ENCODE data around the gene PHOSPHO2. TPM values are rescaled to one million over a fixed set of nuclear protein-coding genes. Genes with fewer than 3 reads are reported as not detected.

Gene PHOSPHO2
- total and polyA plus RNA-seq, 10 of the 15 experiments (the other 5 are each of a cell fraction or from before 2014, with no cell fraction given) = 2.7 to 7.6 (median 4.2) TPM

DNA sequence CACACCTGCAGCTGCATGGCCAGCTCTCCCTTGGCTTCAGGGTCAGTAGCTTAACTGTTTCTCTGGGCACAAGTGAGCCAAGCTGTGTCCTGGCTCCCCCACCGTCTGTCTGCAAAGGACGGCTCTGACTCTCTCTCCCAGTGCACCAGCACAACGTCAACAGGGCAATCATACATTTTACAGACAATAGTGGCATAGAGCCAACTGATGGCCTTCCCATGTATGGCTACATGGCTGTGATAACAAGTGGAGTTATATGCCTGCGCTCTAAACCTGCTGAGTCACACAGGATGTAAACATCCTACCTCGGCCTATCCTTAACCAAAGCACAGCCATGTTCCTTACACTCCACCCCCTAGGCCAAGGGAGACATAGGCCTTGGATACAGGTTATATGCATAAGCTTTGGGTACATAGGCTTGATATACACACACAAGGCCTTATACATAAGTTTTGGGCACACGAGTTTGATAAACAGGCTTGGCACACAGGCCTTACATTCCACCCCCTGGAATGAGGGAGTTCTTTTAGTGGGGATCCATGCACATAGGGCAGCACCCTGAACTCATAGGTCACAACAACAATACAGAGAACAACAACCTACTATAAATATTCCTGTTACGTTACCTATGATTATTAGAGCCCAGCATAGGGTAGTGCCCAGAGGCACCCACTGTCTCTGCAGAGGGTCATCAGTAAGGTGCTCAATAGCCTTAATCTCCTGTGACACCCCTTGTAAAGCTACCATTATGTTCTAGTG, 17.7 kb downstream of the PHOSPHO2 start:
- DNase-seq (ENCODE audit: low read depth, low spot score) (no peak), ATAC-seq (no peak), FAIRE-seq (no peak)
- H3K4me1 ChIP-seq (ENCODE audit: control insufficient read depth, insufficient read depth, low read length) = no peaks in the 10 kb centered on the region
- RAD21 ChIA-PET (ENCODE audit: unreplicated experiment) = no interaction called here
- in situ Hi-C loops (cut with MboI) (no loop called here), intact Hi-C loops (cut with micrococcal nuclease; ENCODE audit: unreplicated experiment) (no loop called here)
- WGBS (ENCODE audit: insufficient coverage, insufficient replicate concordance, low lambda C conversion rate, missing lambda C conversion rate) = 80% methylated on average over 7 of the region's 7 CpGs
- H3K79me2 ChIP-seq (ENCODE audit: control insufficient read depth, insufficient read depth, low read length) = no peaks in the 10 kb centered on the region
- no peak overlapping the region for H3K9ac ChIP-seq (ENCODE audit: control insufficient read depth, insufficient read depth, low read length)
- H3K36me3 ChIP-seq (ENCODE audit: control insufficient read depth in 2 of 2, insufficient read depth in 2 of 2, low read length in 1 of 2) = no peaks in the 10 kb centered on the region
- H4K20me1 ChIP-seq (ENCODE audit: control insufficient read depth, insufficient read depth) = no peaks in the 10 kb centered on the region
- SMC1A ChIA-PET (ENCODE audit: uncharacterized antibody, unreplicated experiment) = interaction anchor here (1.8 kb wide), 1 partner anchor 14 kb away, joined by 9 read pairs; no protein-coding TSS in a partner anchor
- no peak overlapping the region for H3K4me3 ChIP-seq
- no peak overlapping the region for H3K4me2 ChIP-seq (ENCODE audit: control insufficient read depth, insufficient read depth)
- no peak overlapping the region for H2AFZ ChIP-seq (ENCODE audit: control insufficient read depth, low read depth, low read length)
- H3K27ac ChIP-seq (ENCODE audit: control insufficient read depth, insufficient read depth) = no peak overlapping the region
- CTCF ChIA-PET = no interaction called here
- TF ChIP-seq, protein P1, sequence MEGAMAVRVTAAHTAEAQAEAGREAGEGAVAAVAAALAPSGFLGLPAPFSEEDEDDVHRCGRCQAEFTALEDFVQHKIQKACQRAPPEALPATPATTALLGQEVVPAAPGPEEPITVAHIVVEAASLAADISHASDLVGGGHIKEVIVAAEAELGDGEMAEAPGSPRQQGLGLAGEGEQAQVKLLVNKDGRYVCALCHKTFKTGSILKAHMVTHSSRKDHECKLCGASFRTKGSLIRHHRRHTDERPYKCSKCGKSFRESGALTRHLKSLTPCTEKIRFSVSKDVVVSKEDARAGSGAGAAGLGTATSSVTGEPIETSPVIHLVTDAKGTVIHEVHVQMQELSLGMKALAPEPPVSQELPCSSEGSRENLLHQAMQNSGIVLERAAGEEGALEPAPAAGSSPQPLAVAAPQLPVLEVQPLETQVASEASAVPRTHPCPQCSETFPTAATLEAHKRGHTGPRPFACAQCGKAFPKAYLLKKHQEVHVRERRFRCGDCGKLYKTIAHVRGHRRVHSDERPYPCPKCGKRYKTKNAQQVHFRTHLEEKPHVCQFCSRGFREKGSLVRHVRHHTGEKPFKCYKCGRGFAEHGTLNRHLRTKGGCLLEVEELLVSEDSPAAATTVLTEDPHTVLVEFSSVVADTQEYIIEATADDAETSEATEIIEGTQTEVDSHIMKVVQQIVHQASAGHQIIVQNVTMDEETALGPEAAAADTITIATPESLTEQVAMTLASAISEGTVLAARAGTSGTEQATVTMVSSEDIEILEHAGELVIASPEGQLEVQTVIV (IDR thresholded peaks at IDR 0.05; ENCODE audit: borderline replicate concordance, partially characterized antibody) = no peak
- no peak for TF ChIP-seq TBL1XR1 (IDR thresholded peaks at IDR 0.05; ENCODE audit: low read depth, low read length)
- no TSS peak for BruUV-seq (replicated peaks)
- H3K27me3 ChIP-seq (replicated peaks in 1 of 2; ENCODE audit: control insufficient read depth in 2 of 2, insufficient read depth in 2 of 2, low read length in 1 of 2) = no peaks in the 10 kb centered on the region
- POLR2A ChIA-PET = interaction anchor here (0.6 kb wide), 1 partner anchor 91 kb away, joined by 3 read pairs; no protein-coding TSS in a partner anchor
- H3K9me3 ChIP-seq (replicated peaks; ENCODE audit: control insufficient read depth, insufficient read depth, low read length) = no peaks in the 10 kb centered on the region

DNA sequence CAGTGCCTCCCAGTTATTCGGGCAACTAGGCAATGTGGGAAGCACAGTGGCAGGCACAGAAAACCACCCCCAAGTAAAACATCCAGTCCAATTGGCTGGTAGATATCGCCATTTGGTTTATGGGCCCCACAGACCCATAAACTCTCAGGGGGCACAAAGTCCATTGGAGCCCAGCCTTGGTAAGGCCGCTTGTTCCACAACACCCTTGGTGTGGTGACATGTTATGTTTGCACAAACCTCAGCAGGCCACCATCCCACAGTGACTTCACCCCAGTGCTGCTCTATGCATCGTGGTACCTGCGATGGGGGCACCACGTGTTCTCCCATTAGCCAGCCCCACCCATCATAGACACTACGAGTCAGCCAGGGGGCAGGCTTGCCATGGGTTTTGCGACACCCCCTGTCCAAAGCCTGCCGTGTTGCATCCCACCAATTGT, 18.5 kb downstream of the PHOSPHO2 start:
- Histone ChIP-seq H3K27me3 (replicated peaks in 1 of 2; ENCODE audit: control insufficient read depth in 2 of 2, insufficient read depth in 2 of 2, low read length in 1 of 2) (no peaks in the 10 kb centered on the region), H2AFZ (ENCODE audit: control insufficient read depth, low read depth, low read length) (no peak overlapping the region), H3K27ac (ENCODE audit: control insufficient read depth, insufficient read depth) (no peak overlapping the region), H3K9ac (ENCODE audit: control insufficient read depth, insufficient read depth, low read length) (no peak overlapping the region), H3K4me1 (ENCODE audit: control insufficient read depth, insufficient read depth, low read length) (no peaks in the 10 kb centered on the region), H3K4me3 (no peak overlapping the region), H3K9me3 (replicated peaks; ENCODE audit: control insufficient read depth, insufficient read depth, low read length) (no peaks in the 10 kb centered on the region), H3K36me3 (ENCODE audit: control insufficient read depth in 2 of 2, insufficient read depth in 2 of 2, low read length in 1 of 2) (no peaks in the 10 kb centered on the region), H3K4me2 (ENCODE audit: control insufficient read depth, insufficient read depth) (no peak overlapping the region), H3K79me2 (ENCODE audit: control insufficient read depth, insufficient read depth, low read length) (no peaks in the 10 kb centered on the region), H4K20me1 (ENCODE audit: control insufficient read depth, insufficient read depth) (no peaks in the 10 kb centered on the region)
- ChIA-PET SMC1A (ENCODE audit: uncharacterized antibody, unreplicated experiment) (no interaction called here), RAD21 (ENCODE audit: unreplicated experiment) (no interaction called here), POLR2A (no interaction called here), CTCF (no interaction called here)
- 97% methylated on average over 9 of the region's 9 CpGs for WGBS (ENCODE audit: insufficient coverage, insufficient replicate concordance, low lambda C conversion rate, missing lambda C conversion rate)
- FAIRE-seq (no peak), ATAC-seq (no peak), DNase-seq (ENCODE audit: low read depth, low spot score) (no peak)
- intact Hi-C loops (cut with micrococcal nuclease; ENCODE audit: unreplicated experiment) = no loop called here
- no TSS peak for BruUV-seq (replicated peaks)
- in situ Hi-C loops (cut with MboI) = no loop called here
- TF ChIP-seq NFXL1 (IDR thresholded peaks at IDR 0.05; ENCODE audit: borderline replicate concordance) (no peak), ESRRA (IDR thresholded peaks at IDR 0.05; ENCODE audit: low read length) (no peak), YBX1 (IDR thresholded peaks at IDR 0.05) (no peak), SP1 (IDR thresholded peaks at IDR 0.05; ENCODE audit: low read depth, low read length) (no peak), STAT3 (IDR thresholded peaks at IDR 0.05; ENCODE audit: low read depth, low read length) (no peak), ZNF24 (IDR thresholded peaks at IDR 0.05) (no peak), MEF2A (IDR thresholded peaks at IDR 0.05; ENCODE audit: insufficient read depth, low read depth, low read length) (no peak), SIX5 (IDR thresholded peaks at IDR 0.05; ENCODE audit: low read depth, low read length, severe bottlenecking) (no peak), NFYA (IDR thresholded peaks at IDR 0.05; ENCODE audit: borderline replicate concordance, low read depth, low read length) (no peak), HDAC2 (IDR thresholded peaks at IDR 0.05) (no peak)
- TF ChIP-seq, protein P2, sequence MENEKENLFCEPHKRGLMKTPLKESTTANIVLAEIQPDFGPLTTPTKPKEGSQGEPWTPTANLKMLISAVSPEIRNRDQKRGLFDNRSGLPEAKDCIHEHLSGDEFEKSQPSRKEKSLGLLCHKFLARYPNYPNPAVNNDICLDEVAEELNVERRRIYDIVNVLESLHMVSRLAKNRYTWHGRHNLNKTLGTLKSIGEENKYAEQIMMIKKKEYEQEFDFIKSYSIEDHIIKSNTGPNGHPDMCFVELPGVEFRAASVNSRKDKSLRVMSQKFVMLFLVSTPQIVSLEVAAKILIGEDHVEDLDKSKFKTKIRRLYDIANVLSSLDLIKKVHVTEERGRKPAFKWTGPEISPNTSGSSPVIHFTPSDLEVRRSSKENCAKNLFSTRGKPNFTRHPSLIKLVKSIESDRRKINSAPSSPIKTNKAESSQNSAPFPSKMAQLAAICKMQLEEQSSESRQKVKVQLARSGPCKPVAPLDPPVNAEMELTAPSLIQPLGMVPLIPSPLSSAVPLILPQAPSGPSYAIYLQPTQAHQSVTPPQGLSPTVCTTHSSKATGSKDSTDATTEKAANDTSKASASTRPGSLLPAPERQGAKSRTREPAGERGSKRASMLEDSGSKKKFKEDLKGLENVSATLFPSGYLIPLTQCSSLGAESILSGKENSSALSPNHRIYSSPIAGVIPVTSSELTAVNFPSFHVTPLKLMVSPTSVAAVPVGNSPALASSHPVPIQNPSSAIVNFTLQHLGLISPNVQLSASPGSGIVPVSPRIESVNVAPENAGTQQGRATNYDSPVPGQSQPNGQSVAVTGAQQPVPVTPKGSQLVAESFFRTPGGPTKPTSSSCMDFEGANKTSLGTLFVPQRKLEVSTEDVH (IDR thresholded peaks at IDR 0.05; ENCODE audit: low read depth, partially characterized antibody) = no peak
